Gastroesophageal sphincter (tissue), 4 donors: ENCODE results near the gene SLC39A11. TPM values are rescaled to one million over a fixed set of nuclear protein-coding genes. Genes with fewer than 3 reads are reported as not detected.

Source experiments
- ATAC-seq: fragments of 150-250 bp; one replicate; pipeline ENCODE4 v1.9.1; 2016; ENCODE audit warnings: mild to moderate bottlenecking, moderate library complexity
- H3K27ac ChIP-seq, 4 donors: fragments of 200-600 bp; sonication (generic) in 3 of 4; 1 replicate in 3 of 4; 2 replicates in 1 of 4; pipeline ENCODE4 v1.5.1; 2016 to 2019
- H3K27me3 ChIP-seq: fragments of 200-600 bp; sonication (generic); one replicate; pipeline ENCODE4 v1.5.1; 2019
- H3K36me3 ChIP-seq, 2 donors: fragments of 200-600 bp; sonication (generic); one replicate each; pipeline ENCODE4 v1.5.1; 2019; ENCODE audit warnings: control low read depth in 1 of 2
- H3K4me1 ChIP-seq, 3 donors: fragments of 200-600 bp; sonication (generic); 1 replicate in 2 of 3; 2 replicates in 1 of 3; pipeline ENCODE4 v1.5.1; 2016 to 2019; ENCODE audit warnings: control low read depth in 2 of 3
- H3K4me3 ChIP-seq, 2 donors: fragments of 200-600 bp; sonication (generic); one replicate each; pipeline ENCODE4 v1.5.1; 2019; ENCODE audit warnings: mild to moderate bottlenecking in 1 of 2, moderate library complexity in 1 of 2
- H3K9me3 ChIP-seq, 3 donors: fragments of 200-600 bp; sonication (generic); one replicate each; pipeline ENCODE4 v1.5.1; 2017 to 2019; ENCODE audit warnings: control low read depth in 2 of 3
- CTCF ChIP-seq, 4 experiments: fragments of 200-600 bp in 2 of 4; fragments of 450-650 bp in 2 of 4; sonication (generic) in 1 of 4; IDR thresholded peaks; one replicate each; pipeline ENCODE4 v1.5.1; 2017 to 2019; ENCODE audit warnings: antibody characterized with exemption in 4 of 4, mild to moderate bottlenecking in 2 of 4, moderate library complexity in 2 of 4
- EP300 ChIP-seq: sonication (generic); formaldehyde crosslinking; IDR thresholded peaks from one replicate; pipeline ENCODE4 v1.6.1; 2017; ENCODE audit warnings: antibody characterized with exemption, mild to moderate bottlenecking
- POLR2A ChIP-seq, 2 donors: fragments of 450-650 bp; IDR thresholded peaks; one replicate each; pipeline ENCODE4 v1.6.1; 2017; ENCODE audit warnings: antibody characterized with exemption in 2 of 2, mild to moderate bottlenecking in 2 of 2, moderate library complexity in 1 of 2
- POLR2AphosphoS5 ChIP-seq: sonication (generic); formaldehyde crosslinking; IDR thresholded peaks from one replicate; pipeline ENCODE4 v1.6.1; 2017; ENCODE audit warnings: antibody characterized with exemption
- WGBS, 2 donors: methylation state at CpG; one replicate each; pipeline ENCODE4 v1.1.5; 2018; ENCODE audit warnings: low coverage in 1 of 2; 5-methylcytosine and 5-hydroxymethylcytosine counted together
- total RNA-seq, 4 donors: library from RNA; depleted of rRNA; stranded (reverse); fragments of >200 nt; gene quantifications; one replicate each; pipeline ENCODE4 v1.1.0, GENCODE V29; 2016

Gene SLC39A11
- total RNA-seq, 4 donors from 2014 or later, result 11.6 to 16.8 (median 14.5) TPM

- 92 to 100% methylated on average over 1 of the region's 2 CpGs for WGBS, 2 donors
- H3K9me3 ChIP-seq, result no peaks in the 10 kb centered on the region
- H3K27me3 ChIP-seq, result no peaks in the 10 kb centered on the region
- H3K4me3 ChIP-seq, result no peak overlapping the region
- no peak for TF ChIP-seq POLR2AphosphoS5
- TF ChIP-seq CTCF (IDR thresholded peaks at IDR 0.05), result no peak
- no peak for TF ChIP-seq POLR2A (IDR thresholded peaks at IDR 0.05)
- no peak for TF ChIP-seq EP300
- no peaks in the 10 kb centered on the region for H3K36me3 ChIP-seq
- ATAC-seq, result no peak
- H3K4me1 ChIP-seq, result no peaks in the 10 kb centered on the region
- H3K27ac ChIP-seq, result no peak overlapping the region
Observed at GRCh38 chr17:72677108-72677507, 415.4 kb downstream of the SLC39A11 start.

- Histone ChIP-seq H3K9me3 (no peaks in the 10 kb centered on the region), H3K4me1 (no peaks in the 10 kb centered on the region), H3K27me3 (no peaks in the 10 kb centered on the region), H3K4me3 (no peak overlapping the region), H3K36me3 (no peaks in the 10 kb centered on the region), H3K27ac (no peak overlapping the region)
- WGBS, 2 donors, result 93 to 97% methylated on average over 3 to 4 of the region's 4 CpGs
- no peak for ATAC-seq
- no peak for TF ChIP-seq POLR2AphosphoS5
- no peak for TF ChIP-seq POLR2A (IDR thresholded peaks at IDR 0.05)
- no peak for TF ChIP-seq EP300
- no peak for TF ChIP-seq CTCF (IDR thresholded peaks at IDR 0.05)
Observed at GRCh38 chr17:72672729-72673128, 419.8 kb downstream of the SLC39A11 start.

GRCh38 chr17:72671016-72671415, 421.5 kb downstream of the SLC39A11 start:
- Histone ChIP-seq H3K9me3 (no peaks in the 10 kb centered on the region), H3K36me3 (no peaks in the 10 kb centered on the region), H3K4me1 (no peaks in the 10 kb centered on the region), H3K4me3 (no peak overlapping the region), H3K27me3 (no peaks in the 10 kb centered on the region), H3K27ac (no peak overlapping the region)
- ATAC-seq, result no peak
- TF ChIP-seq POLR2A (IDR thresholded peaks at IDR 0.05) (no peak), POLR2AphosphoS5 (no peak), CTCF (IDR thresholded peaks at IDR 0.05) (no peak), EP300 (no peak)

GRCh38 chr17:72667096-72668063, 425.1 kb downstream of the SLC39A11 start:
- TF ChIP-seq EP300, result no peak
- TF ChIP-seq POLR2A (IDR thresholded peaks at IDR 0.05), result no peak
- TF ChIP-seq POLR2AphosphoS5, result no peak
- no peak for TF ChIP-seq CTCF (IDR thresholded peaks at IDR 0.05)
- ATAC-seq, result no peak
- H3K9me3 ChIP-seq, result no peaks in the 10 kb centered on the region
- no peak overlapping the region for H3K27ac ChIP-seq
- H3K36me3 ChIP-seq, result no peaks in the 10 kb centered on the region
- no peak overlapping the region for H3K4me3 ChIP-seq
- WGBS, 2 donors, result 86 to 93% methylated on average over 1 to 4 of the region's 5 CpGs
- H3K27me3 ChIP-seq, result no peaks in the 10 kb centered on the region
- H3K4me1 ChIP-seq, result no peaks in the 10 kb centered on the region
